Transverse colon (tissue), 4 donors: ENCODE measurements around the gene THBS4. TPM values are rescaled to one million over a fixed set of nuclear protein-coding genes. Genes with fewer than 3 reads are reported as not detected.
A peak's percentile ranks its signal among the peaks of the same experiment; 100 is the strongest.

ENCODE experiments used
- DNase-seq: peaks from one replicate; pipeline ENCODE4 v3.0.0-alpha.2; 2019
- H3K27ac ChIP-seq, 4 donors: fragments of 200-600 bp; sonication (generic); 2 replicates each; pipeline ENCODE4 v1.5.1; 2016 to 2018; ENCODE audit warnings: inconsistent platforms in 4 of 4
- H3K27me3 ChIP-seq: fragments of 200-600 bp; sonication (generic); 2 replicates; pipeline ENCODE4 v1.5.1; 2017; ENCODE audit warnings: inconsistent platforms
- H3K36me3 ChIP-seq, 4 donors: fragments of 200-600 bp; sonication (generic); 2 replicates each; pipeline ENCODE4 v1.5.1; 2017 to 2019; ENCODE audit warnings: inconsistent platforms in 4 of 4
- H3K4me1 ChIP-seq, 4 donors: fragments of 200-600 bp; sonication (generic); 2 replicates each; pipeline ENCODE4 v1.5.1; 2017 to 2020; ENCODE audit warnings: inconsistent platforms in 4 of 4
- H3K4me3 ChIP-seq, 4 donors: fragments of 200-600 bp; sonication (generic); 1 replicate in 1 of 4; 2 replicates in 3 of 4; pipeline versions ENCODE4 v1.5.1 to v1.6.1; 2017 to 2019; ENCODE audit warnings: inconsistent platforms in 4 of 4
- H3K9me3 ChIP-seq, 2 donors: fragments of 200-600 bp; sonication (generic); 2 replicates each; pipeline ENCODE4 v1.5.1; 2017 to 2019; ENCODE audit warnings: inconsistent platforms in 2 of 2
- CTCF ChIP-seq, 5 experiments: fragments of 200-600 bp in 3 of 5; fragments of 450-650 bp in 2 of 5; sonication (generic) in 3 of 5; IDR thresholded peaks; 1 replicate in 2 of 5; 2 replicates in 3 of 5; pipeline ENCODE4 v1.5.1; 2016 to 2017; ENCODE audit warnings: antibody characterized with exemption in 5 of 5, inconsistent platforms in 3 of 5, mild to moderate bottlenecking in 2 of 5, moderate library complexity in 1 of 5
- EP300 ChIP-seq: sonication (generic); formaldehyde crosslinking; IDR thresholded peaks from one replicate; pipeline ENCODE4 v1.6.1; 2017; ENCODE audit warnings: antibody characterized with exemption, low read depth
- POLR2A ChIP-seq: fragments of 450-650 bp; IDR thresholded peaks from one replicate; pipeline ENCODE4 v1.6.1; 2016; ENCODE audit warnings: antibody characterized with exemption, mild to moderate bottlenecking, moderate library complexity
- POLR2AphosphoS5 ChIP-seq, 3 donors: sonication (generic); formaldehyde crosslinking; IDR thresholded peaks; one replicate each; pipeline ENCODE4 v1.6.1; 2016; ENCODE audit warnings: antibody characterized with exemption in 3 of 3
- WGBS, 2 donors: methylation state at CpG; one replicate each; pipeline ENCODE4 v1.1.5; 2018; ENCODE audit warnings: low coverage in 1 of 2; 5-methylcytosine and 5-hydroxymethylcytosine counted together
- in situ Hi-C, 4 donors: fragments of 200-750 bp; cut with MboI; loops; one replicate each; pipeline versions ENCODE4 v1.15.0 to v1.15.1; 2017; ENCODE audit warnings: low sequenced_read_pairs in 3 of 4, low pct_ligation_motif_present in 1 of 4, low pct_unique_long_range_greater_than_20kb in 1 of 4
- intact Hi-C: fragments of 100-400 bp; cut with DNase I; formaldehyde crosslinking; loops from one replicate; pipeline ENCODE4 v1.15.1; 2023; ENCODE audit warnings: low total_unique reads
- total RNA-seq, 4 donors: library from RNA; depleted of rRNA; stranded (reverse); fragments of >200 nt; gene quantifications; one replicate each; pipeline ENCODE4 v1.1.0, GENCODE V29; 2016

The THBS4 gene
- total RNA-seq, 4 donors from 2014 or later = 5.3 to 116 (median 9.1) TPM

GRCh38 chr5:80125022-80125961, 90.1 kb downstream of the THBS4 start:
- in situ Hi-C loops = no loop called here

GRCh38 chr5:80125962-80126480, 90.9 kb downstream of the THBS4 start:
- TF ChIP-seq CTCF (IDR thresholded peaks at IDR 0.05) (peak in 1 of 5 experiments; percentile 14), POLR2AphosphoS5 (IDR thresholded peaks at IDR 0.05) (no peak), EP300 (no peak)
- no peak for DNase-seq
- Histone ChIP-seq H3K9me3 (no peaks in the 10 kb centered on the region), H3K27ac (peak overlapping the region in 2 of 4 donors; percentile 1 to 31), H3K4me3 (no peak overlapping the region), H3K4me1 (no peaks in the 10 kb centered on the region), H3K27me3 (no peaks in the 10 kb centered on the region), H3K36me3 (no peaks in the 10 kb centered on the region)
- WGBS, 2 donors = 52 to 57% methylated on average over 4 of the region's 4 CpGs
- intact Hi-C loops (no loop called here), in situ Hi-C loops (no loop called here)

More at GRCh38 chr5:80125022-80125961, 90.1 kb downstream of the THBS4 start:
- Histone ChIP-seq H3K27me3 (no peaks in the 10 kb centered on the region), H3K36me3 (no peaks in the 10 kb centered on the region), H3K4me3 (no peak overlapping the region), H3K27ac (peak overlapping the region in 2 of 4 donors; percentile 15 to 34), H3K4me1 (no peaks in the 10 kb centered on the region), H3K9me3 (no peaks in the 10 kb centered on the region)
- no peak for TF ChIP-seq CTCF (IDR thresholded peaks at IDR 0.05)
- TF ChIP-seq POLR2AphosphoS5 (IDR thresholded peaks at IDR 0.05) = no peak
- TF ChIP-seq POLR2A = no peak
- no peak for TF ChIP-seq EP300
- intact Hi-C loops = no loop called here
- DNase-seq = no peak
- 75 to 79% methylated on average over 8 to 11 of the region's 11 CpGs for WGBS, 2 donors

GRCh38 chr5:80127116-80127552, 92.0 kb downstream of the THBS4 start:
- intact Hi-C loops (no loop called here), in situ Hi-C loops (no loop called here)
- DNase-seq = no peak
- Histone ChIP-seq H3K4me3 (no peak overlapping the region), H3K4me1 (no peaks in the 10 kb centered on the region), H3K9me3 (no peaks in the 10 kb centered on the region), H3K27me3 (no peaks in the 10 kb centered on the region), H3K27ac (no peak overlapping the region), H3K36me3 (no peaks in the 10 kb centered on the region)
- no peak for TF ChIP-seq POLR2A
- no peak for TF ChIP-seq EP300
- TF ChIP-seq POLR2AphosphoS5 (IDR thresholded peaks at IDR 0.05) = no peak
- TF ChIP-seq CTCF (IDR thresholded peaks at IDR 0.05) = no peak
- WGBS, 2 donors = 76 to 81% methylated on average over 3 to 4 of the region's 4 CpGs

- in situ Hi-C loops = no loop called here
- H3K4me3 ChIP-seq = no peak overlapping the region
- TF ChIP-seq POLR2A (no peak), POLR2AphosphoS5 (IDR thresholded peaks at IDR 0.05) (no peak), CTCF (IDR thresholded peaks at IDR 0.05) (no peak), EP300 (no peak)
- no peaks in the 10 kb centered on the region for H3K9me3 ChIP-seq
- H3K27ac ChIP-seq = no peak overlapping the region
- intact Hi-C loops = no loop called here
- DNase-seq = no peak
- H3K36me3 ChIP-seq = no peaks in the 10 kb centered on the region
- WGBS, 2 donors = 75 to 78% methylated on average over 2 of the region's 2 CpGs
- no peaks in the 10 kb centered on the region for H3K4me1 ChIP-seq
- no peaks in the 10 kb centered on the region for H3K27me3 ChIP-seq
These were observed 93.0 kb downstream of the THBS4 start for GRCh38 chr5:80128141-80128540.
